ENCODE measurements around the gene TNXB.

DNA sequence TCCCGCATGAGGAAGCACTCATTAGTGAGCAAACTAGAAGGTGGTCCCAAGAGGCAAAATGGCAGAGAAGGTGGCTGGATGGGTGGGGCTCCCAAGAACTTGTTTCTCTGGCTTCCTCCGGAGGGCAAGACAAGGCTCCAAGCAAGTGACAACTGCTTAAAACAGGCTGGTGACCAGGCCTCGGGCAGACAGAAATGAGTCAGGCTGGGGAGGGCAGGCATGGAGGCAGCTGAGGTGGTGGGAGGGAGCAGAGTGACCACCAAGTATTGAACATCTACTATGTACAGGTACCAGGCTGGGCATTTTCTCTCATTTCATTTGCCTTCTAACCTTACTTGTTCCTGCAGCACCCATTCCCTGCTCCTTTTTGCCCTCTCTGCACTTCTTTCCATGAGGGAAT lies 33.4 kb downstream of the TNXB start:
- TF ChIP-seq POLR2A (IDR thresholded peaks at IDR 0.05; ENCODE audit: low read length) (no peak), GATA1 (IDR thresholded peaks at IDR 0.05; ENCODE audit: low read depth, low read length) (no peak)

Measured in erythroblast (primary cell).